ENCODE results near the gene EAPP. TPM values are rescaled to one million over a fixed set of nuclear protein-coding genes. Genes with fewer than 3 reads are reported as not detected.
"Not testable (repeated sequence)": the region's sequence is repeated elsewhere in the genome, so short reads cannot be mapped to it uniquely, and the experiment has no call there.

The EAPP gene
- polyA plus RNA-seq, 1 donor: 32.0 TPM

- not testable (repeated sequence) for DNase-seq (ENCODE audit: low read depth)
Observed at GRCh38 chr14:34538096-34538495, 1.4 kb downstream of the EAPP start.

DNA sequence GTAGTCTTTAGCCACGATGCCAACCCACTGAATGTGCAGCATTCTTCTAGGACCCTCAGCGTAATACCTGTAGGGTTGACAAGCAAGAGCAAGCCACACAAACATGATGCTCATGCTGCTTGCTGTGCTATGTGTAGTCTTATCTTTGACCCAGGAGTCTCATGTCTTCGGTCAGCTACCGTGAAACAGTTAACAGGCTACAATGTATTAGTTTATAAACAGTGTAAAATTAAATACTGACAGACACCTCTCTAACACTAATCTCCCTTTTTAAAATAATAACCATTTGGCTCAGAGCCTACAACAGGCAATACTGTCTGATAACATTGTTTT is 1.9 kb downstream of the EAPP start:
- no peak for DNase-seq (ENCODE audit: low read depth)

DNA sequence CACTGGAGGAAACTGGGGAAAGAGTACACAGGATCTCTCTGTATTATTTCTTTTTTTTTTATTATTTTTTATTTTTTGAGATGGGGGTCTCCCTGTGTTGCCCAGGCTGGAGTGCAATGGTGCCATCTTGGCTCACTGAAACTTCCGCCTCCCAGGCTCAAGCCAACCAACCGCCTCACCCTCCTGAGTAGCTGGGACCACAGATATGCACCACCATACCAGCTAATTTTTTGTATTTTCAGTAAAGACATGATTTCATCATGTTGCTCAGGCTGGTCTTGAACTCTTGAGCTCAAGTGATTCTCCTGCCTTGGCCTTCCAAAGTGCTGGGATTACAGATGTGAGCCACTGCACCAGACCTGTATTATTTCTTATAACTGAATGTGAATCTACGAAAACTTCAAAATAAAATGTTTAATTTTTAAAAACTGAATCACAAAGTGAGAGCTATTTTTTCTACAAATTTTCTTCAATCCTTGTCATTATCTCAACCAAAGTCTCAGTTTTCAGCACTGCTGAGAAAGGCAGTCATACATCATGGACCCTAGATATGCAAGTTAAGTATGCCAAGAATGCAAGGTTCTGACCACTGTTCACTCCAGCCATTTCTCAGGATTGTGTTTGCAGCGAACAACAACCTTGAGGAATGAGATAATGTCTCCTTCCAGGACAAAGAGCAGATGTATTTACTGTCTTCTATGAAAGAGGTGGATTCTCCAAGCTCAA is 2.4 kb downstream of the EAPP start:
- no peak for DNase-seq (ENCODE audit: low read depth)

GRCh38 chr14:34527591-34527990 is 11.9 kb downstream of the EAPP start:
- no peak for DNase-seq (ENCODE audit: low read depth)

- not testable (repeated sequence) for DNase-seq (ENCODE audit: low read depth)
Observed at GRCh38 chr14:34524216-34524615, 15.3 kb downstream of the EAPP start.

- no peak for DNase-seq (ENCODE audit: low read depth)
Observed at GRCh38 chr14:34522496-34522895, 17.0 kb downstream of the EAPP start.

DNA sequence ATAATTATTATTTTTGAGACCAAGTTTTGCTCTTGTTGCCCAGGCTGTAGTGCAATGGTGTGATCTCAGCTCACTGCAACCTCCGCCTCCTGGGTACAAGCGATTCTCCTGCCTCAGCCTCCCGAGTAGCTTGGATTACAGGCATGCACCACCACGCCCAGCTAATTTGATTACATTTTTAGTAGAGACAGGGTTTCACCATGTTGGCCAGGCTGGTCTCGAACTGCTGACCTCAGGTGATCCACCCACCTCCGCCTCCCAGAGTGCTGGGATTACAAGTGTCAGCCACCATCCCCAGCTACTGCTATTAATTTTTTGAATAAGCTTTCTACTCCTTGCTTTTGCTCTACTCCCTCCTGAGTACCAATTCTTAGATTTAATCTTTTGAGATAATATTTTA is 18.4 kb downstream of the EAPP start:
- DNase-seq (ENCODE audit: low read depth): not testable (repeated sequence)

DNA sequence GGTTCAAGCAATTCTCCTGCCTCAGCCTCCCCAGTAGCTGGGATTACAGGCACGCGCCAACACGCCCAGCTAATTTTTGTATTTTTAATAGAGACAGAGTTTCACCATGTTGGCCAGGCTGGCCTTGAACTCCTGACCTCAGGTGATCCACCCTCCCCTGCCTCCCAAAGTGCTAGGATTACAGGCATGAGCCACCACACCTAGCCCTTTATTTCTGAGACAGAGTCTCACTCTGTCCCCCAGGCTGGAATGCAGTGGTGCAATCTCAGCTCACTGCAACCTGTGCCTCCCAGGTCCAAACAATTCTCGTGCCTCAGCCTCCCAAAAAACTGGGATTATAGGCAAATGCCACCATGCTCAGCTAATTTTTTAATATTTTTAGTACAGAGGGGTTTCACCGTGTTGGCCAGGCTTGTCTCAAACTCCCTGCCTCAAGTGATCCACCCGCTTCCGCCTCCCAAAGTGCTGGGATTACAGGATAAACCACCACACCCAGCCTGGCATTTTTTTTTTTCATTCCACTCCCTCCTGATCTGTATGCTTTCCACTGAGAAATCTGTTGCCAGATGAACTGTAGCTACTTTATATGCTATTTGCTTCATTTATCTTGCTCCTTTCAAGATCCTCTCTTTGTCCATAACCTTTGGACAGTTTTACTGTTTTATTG is 19.1 kb downstream of the EAPP start:
- DNase-seq (ENCODE audit: low read depth): not testable (repeated sequence)

DNA sequence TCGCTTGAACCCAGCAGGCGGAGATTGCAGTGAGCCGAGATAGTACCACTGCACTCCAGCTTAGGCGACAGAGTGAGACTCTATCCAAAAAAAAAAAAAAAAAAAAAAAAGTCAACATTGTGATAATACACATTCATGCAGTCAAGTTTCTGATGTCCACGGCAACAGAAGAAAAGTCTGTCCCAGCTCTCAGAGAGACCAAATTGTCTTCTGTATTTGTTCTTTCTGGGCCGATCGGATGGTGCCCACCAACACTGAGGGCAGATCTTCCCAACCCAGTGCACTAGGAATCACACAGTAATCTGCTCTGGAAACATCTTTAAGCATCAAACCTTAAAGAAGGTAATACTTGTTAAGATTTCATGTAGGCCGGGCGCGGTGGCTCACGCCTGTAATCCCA is 31.6 kb downstream of the EAPP start:
- DNase-seq (ENCODE audit: low read depth): no peak

DNA sequence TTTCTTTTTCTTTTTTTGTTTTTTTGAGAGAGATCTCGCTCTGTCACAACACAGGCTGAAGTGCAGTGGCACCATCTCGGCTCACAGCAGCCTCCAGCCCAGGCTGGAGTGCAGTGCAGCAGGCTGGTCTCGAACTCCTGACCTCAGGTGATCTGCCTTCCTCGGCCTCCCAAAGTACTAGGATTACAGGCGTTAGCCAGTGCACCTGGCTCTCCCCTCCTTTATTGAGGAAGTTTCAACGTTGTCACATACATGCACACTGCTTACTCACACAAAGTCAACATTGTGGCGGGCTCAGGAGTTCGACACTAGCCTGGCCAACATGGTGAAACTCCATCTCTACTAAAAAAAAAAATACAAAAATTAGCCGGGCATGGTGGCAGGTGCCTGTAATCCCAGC is 32.0 kb downstream of the EAPP start:
- no peak for DNase-seq (ENCODE audit: low read depth)

- DNase-seq (ENCODE audit: low read depth): not testable (repeated sequence)
Observed at GRCh38 chr14:34505124-34505491, 34.4 kb downstream of the EAPP start.

DNA sequence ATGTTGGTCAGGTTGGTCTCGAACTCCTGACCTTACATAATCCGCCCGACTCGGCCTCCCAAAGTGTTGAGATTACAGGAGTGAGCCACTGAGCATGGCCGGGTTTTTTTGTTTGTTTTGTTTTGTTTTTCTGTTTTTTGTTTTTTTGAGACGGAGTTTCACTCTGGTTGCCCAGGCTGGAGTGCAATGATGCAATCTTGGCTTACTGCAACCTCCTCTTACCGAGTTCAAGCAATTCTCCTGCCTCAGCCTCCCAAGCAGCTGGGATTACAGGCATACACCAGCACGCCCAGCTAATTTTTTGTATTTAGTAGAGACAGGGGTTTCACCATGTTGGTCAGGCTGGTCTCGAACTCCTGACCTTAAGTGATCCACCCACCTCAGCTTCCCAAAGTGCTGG is 35.5 kb downstream of the EAPP start:
- not testable (repeated sequence) for DNase-seq (ENCODE audit: low read depth)

DNA sequence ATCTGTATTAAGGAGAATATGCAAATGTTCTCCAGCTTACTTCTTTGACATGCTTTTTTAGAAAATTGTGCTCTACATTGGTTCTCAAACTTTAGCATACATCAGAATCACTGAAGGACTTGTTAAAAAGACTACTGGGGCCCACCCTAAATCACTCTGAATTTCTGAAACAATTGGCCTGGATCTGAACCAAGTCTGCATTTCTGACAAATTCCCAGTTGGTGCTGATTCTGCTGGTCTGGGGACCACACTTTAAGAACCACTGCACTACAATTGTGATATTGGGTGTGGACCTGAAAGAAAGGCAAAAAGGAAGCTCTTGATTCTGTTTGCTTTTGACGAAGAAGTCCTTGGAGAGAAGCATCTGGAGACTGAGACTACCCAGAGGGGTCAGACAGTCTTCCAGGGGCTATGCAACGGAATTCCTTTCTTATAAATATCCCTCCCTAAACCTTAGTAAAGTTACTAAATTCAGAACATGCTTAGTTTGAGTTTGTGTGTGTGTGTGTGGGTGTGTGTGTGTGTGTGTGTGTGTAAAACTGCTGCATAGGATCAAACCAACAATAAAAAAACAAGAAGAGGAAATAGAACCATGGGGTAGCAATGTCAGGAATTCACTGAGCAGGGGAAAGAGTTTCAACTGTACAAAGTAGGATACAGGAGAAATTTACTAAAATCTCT is 36.8 kb downstream of the EAPP start:
- DNase-seq (ENCODE audit: low read depth): no peak

- no peak for DNase-seq (ENCODE audit: low read depth)
Observed at GRCh38 chr14:34502001-34502400, 37.5 kb downstream of the EAPP start.

DNA sequence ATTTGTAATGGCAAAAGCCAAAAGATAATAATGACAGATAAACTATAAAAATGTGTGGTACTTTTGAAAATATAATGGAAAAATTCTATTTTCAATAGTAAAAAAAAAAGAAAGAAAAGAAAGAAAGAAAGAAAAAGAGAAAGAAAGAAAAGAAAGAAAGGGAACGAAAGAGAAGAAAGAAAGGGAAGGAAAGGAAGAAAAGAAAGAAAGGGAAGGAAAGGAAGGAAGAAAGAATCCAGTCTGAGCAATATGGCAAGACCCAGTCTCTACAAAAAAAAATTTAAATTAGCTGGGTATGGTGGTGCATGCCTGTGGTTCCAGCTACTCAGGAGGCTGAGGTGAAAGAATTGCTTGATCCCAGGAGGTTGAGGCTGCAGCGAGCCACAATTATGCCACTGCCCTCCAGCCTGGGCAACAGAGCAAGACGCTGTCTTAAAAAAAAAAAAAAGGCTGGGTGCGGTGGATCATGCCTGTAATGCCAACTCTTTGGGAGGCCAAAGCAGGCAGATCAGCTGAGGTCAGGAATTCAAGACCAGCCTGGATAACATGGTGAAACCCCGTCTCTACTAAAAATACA is 38.4 kb downstream of the EAPP start:
- no peak for DNase-seq (ENCODE audit: low read depth)

- DNase-seq (ENCODE audit: low read depth): no peak
Observed at GRCh38 chr14:34498684-34499412, 40.7 kb downstream of the EAPP start.

DNA sequence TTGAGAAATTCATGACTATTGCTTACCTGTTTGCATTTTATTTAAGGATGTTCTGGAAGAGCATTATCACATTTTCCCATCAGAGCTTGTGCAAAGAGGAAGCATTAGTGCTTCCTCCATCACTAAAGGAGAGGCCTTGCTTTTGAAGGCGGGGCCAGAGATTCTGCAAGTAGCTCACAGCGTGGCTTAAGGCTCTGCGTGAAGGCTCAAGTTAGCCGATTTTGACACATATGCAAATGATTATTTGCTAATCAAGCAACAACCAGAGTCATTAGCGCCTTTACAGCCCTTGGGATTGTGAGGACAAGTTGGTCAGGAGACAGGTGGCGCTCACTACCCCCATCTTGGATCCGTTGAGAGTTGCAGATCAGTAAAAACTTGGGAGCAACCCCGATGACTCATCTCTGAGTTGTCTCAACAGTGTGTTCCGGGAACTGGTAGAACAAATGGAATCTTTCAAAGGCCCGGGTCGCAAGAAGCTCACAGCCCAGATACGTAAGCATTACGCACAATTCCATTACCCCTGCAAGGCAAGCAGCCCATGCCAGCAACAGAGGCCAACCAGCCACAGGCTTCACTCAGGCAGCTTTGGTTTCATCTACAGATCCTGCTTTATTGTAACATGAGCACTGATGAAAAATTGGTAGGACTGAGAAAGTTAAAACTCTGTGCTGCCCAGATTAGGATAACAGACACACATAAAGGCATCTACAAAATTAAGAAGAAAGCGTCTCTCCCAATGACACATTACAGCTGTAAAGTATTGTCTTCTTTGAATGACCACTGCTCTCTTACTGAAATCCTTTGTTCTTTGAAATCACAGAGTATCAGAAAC is 42.6 kb downstream of the EAPP start:
- DNase-seq (ENCODE audit: low read depth): peak; percentile 75

DNA sequence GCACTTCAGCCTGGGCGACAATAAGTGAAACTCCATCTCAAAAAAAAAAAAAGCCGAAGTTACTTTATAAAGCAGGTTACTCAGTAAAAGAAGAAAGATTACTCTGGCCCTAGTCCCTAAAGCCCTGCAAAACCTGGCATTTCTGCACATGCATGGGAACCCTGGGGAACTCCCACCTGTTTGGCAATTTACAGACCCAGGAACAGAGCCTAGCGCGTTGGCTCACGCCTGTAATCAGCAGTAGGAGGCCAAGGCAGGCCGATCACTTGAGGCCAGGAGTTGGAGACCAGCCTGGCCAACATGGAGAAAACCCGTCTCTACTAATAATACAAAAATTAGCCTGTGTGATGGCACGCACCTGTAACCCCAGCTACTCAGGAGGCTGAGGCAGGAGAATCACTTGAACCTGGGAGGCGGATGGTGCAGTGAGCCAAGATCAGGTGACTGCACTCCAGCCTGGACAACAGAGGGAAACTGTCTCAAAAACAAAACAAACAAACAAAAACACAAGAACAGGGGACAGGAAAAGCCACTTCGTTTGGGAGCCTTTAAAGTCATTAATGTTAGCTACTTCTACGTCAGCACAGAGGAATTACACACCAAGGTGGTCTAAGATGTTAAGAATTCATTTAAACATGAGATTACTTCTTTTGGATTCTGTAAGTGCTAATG is 43.4 kb downstream of the EAPP start:
- DNase-seq (ENCODE audit: low read depth): no peak

- DNase-seq (ENCODE audit: low read depth): no peak
Observed at GRCh38 chr14:34489324-34489723, 50.2 kb downstream of the EAPP start.

DNA sequence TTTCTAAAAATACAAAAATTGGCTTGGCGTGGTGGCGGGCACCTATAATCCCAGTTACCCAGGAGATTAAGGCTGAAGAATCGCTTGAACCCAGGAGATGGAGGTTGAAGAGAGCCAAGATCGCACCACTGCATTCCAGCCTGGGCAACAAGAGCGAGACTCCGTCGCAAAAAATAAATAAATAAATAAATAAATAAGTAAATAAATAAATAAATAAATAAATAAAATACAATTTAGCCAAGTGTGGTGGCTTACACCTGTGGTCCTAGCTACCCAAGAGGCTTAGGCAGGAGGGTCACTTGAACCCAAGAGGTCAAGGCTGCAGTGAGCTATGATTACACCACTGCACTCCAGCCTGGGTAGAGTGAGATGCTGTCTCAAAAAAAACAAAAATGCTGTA is 51.0 kb downstream of the EAPP start:
- no peak for DNase-seq (ENCODE audit: low read depth)

DNA sequence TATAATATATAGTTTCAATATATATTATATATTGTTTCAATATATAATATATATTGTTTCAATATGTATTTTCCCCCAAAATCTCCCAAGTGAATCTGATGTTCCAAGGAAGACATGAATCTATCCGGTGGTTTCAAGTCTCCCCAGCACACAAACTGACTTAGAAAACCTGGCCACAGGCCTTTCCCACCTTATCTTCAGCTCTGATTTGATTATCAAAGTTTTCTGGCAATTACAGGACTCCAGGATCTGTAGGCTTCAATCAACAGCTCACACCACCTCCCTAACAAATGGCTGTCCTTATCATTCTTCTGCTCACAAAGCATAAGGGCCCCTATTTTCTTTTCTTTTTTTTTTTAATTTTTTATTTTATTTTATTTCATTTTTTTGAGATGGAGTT is 54.8 kb downstream of the EAPP start:
- DNase-seq (ENCODE audit: low read depth): no peak
